Raji (cell line): Measurements from ENCODE around the gene RAN.

Experiments used
- POLR2A ChIP-seq: IDR thresholded peaks from 2 replicates; pipeline ENCODE4 v1.6.1; 2011; ENCODE audit warnings: low read depth, low read length, control low read depth; ENCODE audit not compliant: insufficient read depth

Gene RAN

GRCh38 chr12:130838951-130839769, 32.7 kb upstream of the RAN start, which contains the start of gene STX2:
TSS of gene STX2 (minus strand) at chr12:130839250. CDS start at chr12:130839099, 151 bp downstream.
- TF ChIP-seq POLR2A: peak; percentile 54

GRCh38 chr12:130839770-130840404, 32.0 kb upstream of the RAN start:
- TF ChIP-seq POLR2A: no peak

- TF ChIP-seq POLR2A: no peak
Measured at GRCh38 chr12:130846369-130846768, 25.5 kb upstream of the RAN start.

GRCh38 chr12:130847112-130847511, 24.8 kb upstream of the RAN start:
- TF ChIP-seq POLR2A: no peak

- TF ChIP-seq POLR2A: no peak
Measured at GRCh38 chr12:130849561-130850417, 22.1 kb upstream of the RAN start.

GRCh38 chr12:130850418-130851021, 21.3 kb upstream of the RAN start:
- no peak for TF ChIP-seq POLR2A

- no peak for TF ChIP-seq POLR2A
Measured at GRCh38 chr12:130856088-130856487, 15.8 kb upstream of the RAN start.

GRCh38 chr12:130858084-130858483, 13.8 kb upstream of the RAN start:
- TF ChIP-seq POLR2A: no peak

- no peak for TF ChIP-seq POLR2A
Measured at GRCh38 chr12:130859161-130859560, 12.7 kb upstream of the RAN start.

- TF ChIP-seq POLR2A: no peak
Measured at GRCh38 chr12:130860311-130860710, 11.6 kb upstream of the RAN start.

GRCh38 chr12:130862161-130862560, 9.7 kb upstream of the RAN start:
- no peak for TF ChIP-seq POLR2A

GRCh38 chr12:130863298-130863697, 8.6 kb upstream of the RAN start:
- TF ChIP-seq POLR2A: no peak

- no peak for TF ChIP-seq POLR2A
Measured at GRCh38 chr12:130868412-130868811, 3.5 kb upstream of the RAN start.

- 0 out of 2 replicates have a peak, but pooled peaks have one; percentile 22 for TF ChIP-seq POLR2A
Measured at GRCh38 chr12:130870442-130871285, 1.2 kb upstream of the RAN start.
